Thyroid gland (tissue), 4 donors: Measurements from ENCODE around the gene SKI.
"Not testable (repeated sequence)": the region's sequence is repeated elsewhere in the genome, so short reads cannot be mapped to it uniquely, and the experiment has no call there.

Source experiments
- CTCF ChIP-seq, 6 experiments: fragments of 200-600 bp in 3 of 6; fragments of 450-650 bp in 3 of 6; sonication (generic) in 3 of 6; IDR thresholded peaks; one replicate each; pipeline ENCODE4 v1.5.1; 2016 to 2019; ENCODE audit warnings: antibody characterized with exemption in 6 of 6, mild to moderate bottlenecking in 2 of 6, inconsistent platforms in 1 of 6, moderate library complexity in 1 of 6
- POLR2A ChIP-seq, 2 donors: fragments of 450-650 bp; IDR thresholded peaks; one replicate each; pipeline ENCODE4 v1.6.1; 2017; ENCODE audit warnings: antibody characterized with exemption in 2 of 2, mild to moderate bottlenecking in 2 of 2, moderate library complexity in 1 of 2

GRCh38 chr1:2327162-2327561, 99.0 kb downstream of the SKI start:
- TF ChIP-seq CTCF, POLR2A (IDR thresholded peaks at IDR 0.05): not testable (repeated sequence)
